ENCODE data around the gene COLQ.
"Not testable (repeated sequence)": the region's sequence is repeated elsewhere in the genome, so short reads cannot be mapped to it uniquely, and the experiment has no call there.

COLQ gene

DNA sequence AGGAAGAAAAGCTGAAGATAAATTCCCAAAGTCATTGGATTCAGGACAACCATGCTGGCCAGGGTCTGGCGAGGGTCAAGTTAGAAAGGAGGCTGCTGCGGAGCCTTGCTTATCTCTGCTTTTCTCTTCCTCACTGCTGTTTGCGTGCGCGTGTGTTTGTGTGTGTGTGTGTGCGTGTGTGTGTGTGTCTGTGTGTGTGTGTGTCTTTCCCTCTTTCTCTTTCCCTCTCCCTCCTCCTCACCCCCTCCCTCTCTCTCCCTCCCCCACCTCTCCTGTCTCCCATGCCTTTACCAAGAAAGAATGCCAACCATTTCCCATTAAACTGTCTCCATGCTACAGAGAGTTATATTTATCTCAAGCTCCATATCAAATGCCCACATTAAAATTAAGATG, at the start of gene COLQ:
COLQ (minus strand) TSS at position 134 of the 393 bp plus-strand sequence; CDS start at position 53, 81 bp downstream.
- no peak for DNase-seq

DNA sequence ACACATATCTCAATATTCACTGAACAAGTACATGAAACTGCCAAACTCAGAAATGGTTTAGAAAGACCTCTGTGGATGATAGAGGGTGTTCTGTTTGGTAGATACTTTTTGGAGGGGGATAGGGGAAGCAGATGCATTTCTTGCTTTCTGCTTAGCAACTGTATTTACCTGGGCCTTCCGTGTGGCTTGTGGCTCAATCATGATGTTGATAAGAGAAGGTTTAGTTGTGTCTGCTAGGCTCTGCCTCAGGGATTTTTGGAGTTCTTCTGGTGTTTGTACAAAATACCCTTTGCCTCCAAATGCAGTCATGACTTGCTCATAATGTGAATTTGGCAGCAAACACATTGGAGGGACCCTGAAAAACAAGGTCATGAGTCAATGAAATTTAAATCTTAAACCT, 41.7 kb upstream of the COLQ start:
- DNase-seq: no peak

DNA sequence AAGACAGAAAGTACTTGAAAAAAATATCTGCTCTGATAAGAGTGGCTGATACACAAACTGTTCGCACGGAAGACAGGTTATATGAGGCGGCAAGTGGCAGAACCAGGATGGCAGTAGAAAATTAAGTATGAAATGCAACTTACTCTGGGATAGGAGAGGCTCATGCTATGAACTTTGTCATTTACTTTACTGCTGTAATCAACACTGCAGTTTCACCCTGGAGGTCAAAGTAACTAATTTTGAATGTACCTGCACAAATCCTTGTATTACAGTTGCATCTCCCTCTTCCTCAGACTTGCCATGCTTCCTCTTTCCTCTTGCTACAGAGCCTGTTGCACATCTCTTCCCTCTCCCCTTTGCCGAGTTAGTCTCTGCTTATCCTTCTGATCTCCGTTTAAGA, 41.1 kb upstream of the COLQ start:
- DNase-seq: no peak

DNA sequence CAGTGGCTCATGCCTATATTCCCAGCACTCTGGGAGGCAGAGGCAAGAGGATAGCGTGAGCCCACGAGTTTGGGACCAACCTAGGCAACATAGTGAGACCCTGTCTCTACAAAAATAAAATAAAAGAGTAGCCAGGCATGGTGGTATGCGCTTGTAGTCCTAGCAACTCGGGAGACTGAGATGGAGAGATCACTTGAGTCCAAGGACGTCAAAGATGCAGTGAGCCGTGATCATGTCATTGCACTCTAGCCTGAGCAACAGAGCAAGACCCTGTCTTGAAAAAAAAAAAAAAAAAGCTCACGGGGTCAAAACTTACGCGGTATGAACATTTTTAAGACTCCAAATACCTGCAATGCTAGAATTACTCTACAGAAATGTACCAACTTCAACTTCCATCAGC, 37.1 kb upstream of the COLQ start:
- no peak for DNase-seq

DNA sequence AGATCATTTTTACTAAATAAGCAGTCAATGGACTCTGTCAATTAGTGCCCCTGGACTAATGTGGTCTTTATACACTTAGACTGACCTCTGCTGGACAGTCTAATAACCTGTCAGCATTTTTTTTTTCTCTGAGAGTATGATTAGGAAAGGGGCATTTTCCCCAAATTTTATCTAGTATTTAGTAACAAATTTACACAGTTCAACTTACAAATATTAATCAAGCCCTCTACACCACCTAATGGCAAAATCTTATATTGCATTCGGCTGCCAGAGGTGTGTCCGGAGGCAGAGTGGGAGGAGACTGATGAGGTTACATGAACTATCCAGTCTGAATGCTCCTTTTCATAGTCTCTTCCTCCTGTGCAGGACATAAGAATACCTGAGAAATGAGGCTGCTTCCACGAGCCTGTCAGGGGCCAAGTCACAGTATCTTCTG, 36.0 kb upstream of the COLQ start:
- peak; percentile 10 for DNase-seq

DNA sequence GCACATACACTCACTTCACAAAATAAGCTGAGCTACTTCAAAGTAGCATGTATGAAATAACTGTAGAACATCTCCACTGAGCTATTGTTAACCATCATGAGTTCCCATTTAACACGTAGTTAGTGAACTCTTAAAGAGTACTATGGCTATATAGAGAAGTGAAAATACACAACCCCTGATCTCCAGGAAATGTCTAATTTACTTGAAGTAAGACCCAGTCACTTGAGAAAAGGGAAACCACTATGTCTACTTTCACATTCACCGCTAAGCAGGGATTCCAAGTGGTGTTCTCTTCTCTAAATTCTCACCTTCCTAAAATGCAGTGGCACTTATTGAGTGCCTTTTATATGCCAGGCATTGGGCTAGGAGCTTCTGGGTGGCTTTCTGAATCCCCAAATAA, 35.0 kb upstream of the COLQ start:
- DNase-seq: no peak

DNA sequence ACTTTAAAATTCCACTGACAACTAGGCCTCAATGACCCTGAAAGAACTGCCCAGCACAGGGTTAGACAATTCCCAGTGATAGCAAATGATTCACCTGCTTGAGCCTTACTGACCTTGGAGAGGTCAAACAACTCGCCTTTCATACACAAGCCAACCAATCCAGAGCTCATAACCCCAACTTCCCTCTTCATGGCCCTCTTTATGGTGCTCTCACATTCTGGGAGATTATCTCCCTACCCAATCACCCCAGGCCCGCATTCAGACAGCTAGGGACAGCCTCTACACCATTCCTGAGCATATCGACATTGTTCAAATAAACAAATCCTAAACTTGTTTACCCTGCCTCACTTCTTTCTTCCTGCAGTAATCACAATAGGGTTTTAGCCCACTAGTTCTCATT, 32.2 kb upstream of the COLQ start:
- no peak for DNase-seq

DNA sequence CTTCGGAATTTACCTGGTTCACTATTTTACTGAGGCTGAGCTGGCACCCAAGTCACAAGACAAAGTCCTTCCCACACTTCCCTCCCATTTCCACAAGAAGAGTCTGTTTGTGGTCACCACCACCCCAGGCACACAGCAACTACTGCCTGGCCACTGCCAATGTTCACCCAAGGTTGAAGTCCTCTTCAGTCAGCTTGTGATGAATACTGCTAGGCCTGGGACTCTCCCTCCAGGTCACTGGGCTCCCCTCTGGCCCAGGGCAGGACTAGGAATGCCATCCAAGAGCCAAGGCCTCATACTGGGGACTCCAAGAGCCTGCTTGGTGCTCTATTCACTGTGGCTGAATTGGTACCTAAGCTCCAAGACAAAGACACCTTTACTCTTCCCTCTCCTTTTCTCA, 30.4 kb upstream of the COLQ start:
- DNase-seq: no peak

DNA sequence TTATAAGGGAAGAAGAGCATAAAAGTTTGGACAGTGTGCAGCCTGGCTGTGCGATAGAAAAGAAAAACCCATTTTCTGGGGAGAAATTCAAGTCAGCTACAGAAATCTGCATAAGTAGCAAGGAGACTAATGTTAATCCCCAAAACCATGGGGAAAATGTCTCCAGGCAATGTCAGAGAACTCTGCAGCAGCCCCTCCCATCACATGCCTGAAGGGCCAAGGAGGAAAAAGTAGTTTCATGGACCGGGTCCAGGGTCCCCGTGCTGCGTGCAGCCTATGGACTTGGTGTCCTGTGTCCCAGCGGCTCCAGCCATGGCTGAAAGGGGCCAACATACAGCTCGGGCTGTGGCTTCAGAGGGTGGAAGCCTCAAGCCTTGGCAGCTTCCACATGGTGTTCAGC, 28.3 kb upstream of the COLQ start:
- no peak for DNase-seq

DNA sequence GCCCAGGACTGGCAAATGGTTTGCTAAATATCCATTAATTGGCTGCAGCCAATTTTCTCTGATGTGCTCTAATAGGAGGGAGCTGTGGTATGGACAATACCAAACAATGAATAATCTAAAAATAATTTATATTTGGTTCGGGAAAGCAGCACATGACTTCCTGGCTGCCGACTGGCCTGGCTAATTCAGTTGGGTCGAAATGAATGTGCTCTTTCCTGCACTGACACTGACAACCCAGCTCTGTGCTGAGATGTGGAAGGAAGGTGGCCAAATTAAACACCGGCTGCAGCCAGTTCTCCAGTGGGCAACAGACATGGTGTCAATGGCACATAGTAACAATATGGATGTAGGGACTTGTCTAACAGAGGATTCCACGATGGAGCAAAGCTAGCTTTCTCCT, 21.1 kb upstream of the COLQ start:
- DNase-seq: no peak

DNA sequence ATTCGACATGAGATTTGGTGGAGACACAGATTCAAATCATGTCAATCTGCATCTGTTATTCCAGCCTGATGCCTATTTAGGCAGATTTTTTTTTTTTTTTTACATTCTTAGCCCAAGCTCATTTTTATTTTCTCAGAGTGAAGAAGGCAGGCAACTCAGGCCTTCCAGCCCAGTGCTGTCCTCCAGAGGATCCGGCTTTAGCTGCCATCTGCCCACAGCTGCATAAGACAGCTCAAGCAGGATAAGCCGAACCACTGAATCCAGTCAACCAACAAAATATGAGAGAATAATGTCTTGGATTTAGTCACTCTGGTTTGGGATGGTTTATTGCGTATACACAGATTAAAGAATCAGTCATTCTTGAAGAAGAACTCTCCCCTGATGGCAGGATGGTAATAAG, 19.9 kb upstream of the COLQ start:
- DNase-seq: no peak

DNA sequence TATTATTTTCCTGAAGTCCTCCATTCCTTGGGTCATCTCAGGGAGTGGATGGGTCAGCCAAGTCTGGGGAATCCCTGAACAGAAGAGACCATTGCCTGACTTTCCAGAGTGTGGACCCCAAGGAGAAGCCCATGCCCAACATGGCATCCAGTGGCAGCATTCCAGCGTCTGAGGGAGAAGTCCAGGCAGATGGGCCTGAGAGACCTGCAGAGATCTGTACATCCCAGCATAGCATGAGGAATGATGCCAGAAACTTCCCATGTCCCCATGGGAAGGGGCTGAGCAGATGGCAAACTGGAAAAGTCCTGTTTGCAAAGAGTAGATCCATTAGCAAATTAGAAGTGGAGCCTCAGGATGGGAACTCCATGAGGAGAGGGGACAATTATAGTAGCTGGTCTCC, 17.6 kb upstream of the COLQ start:
- no peak for DNase-seq

DNA sequence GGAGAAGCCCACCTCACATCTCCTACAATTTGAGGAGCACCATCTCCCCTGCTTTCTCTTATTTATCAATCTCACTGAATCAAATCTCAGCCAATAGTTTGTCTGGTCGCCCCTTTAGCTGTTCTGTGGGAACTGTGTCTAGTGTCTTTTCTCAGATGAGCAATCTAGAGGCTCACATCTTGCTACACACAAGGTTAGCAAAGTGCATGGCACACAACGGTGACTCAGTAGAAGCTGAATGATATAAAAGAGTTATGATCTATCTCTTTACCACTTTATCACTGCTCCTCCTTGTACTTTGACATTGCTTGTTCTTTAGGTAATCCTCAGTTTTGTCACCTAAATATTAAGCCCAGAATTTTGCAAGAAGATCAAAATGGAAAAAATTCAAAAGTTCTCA, 16.8 kb upstream of the COLQ start:
- DNase-seq: no peak

DNA sequence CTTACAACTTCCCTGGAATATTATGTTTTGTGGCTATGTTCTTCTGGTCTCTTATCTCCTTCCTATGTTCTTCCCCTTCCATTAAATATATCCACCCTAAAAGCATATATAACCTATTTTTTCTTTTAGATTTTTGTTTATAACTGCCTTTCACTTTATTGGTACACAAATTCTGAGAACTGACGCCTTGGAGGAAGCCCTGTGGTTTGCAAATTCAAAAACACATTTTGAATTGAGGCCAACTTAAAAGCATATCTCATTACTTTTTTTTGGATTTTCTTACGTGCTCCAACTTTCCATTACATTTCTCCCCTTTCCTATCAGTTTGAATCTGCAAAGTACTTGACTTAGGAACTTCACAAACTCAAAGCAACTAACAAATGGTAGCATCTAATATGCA, 15.3 kb upstream of the COLQ start:
- no peak for DNase-seq

DNA sequence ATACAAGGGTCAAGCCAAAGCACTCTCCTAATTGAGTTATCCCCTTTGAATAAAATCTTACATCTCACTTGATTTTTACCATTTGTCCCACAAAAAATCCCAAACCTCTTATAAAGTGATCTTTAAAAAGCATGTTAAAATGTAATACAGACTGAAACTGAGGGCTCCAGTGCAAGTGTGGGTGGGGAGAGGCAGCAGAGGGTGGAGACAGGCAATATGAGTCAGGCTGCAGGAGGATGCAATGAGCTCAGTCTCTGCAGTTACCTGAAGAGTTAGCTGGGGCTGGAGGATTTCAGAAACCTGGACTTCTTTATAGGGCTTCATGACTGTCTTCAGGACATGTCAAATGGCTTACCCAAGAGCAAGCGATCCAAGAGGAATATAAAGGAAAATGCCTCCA, 14.2 kb upstream of the COLQ start:
- DNase-seq: no peak

DNA sequence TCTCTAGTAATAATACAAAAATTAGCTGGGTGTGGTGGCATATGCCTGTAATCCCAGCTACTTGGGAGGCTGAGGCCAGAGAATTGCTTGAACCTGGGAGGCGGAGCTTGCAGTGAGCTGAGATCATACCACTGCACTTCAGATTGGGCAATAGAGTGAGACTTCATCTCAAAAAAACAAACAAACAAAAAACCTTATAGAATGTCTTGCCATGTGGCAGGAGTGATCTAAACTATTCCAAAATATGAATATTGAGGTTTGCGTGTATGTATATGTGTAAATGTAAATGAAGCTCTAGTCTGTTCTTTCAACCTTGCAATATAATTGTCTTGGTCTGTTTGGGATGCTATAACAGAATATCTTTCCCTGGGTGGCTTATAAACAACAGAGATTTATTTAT, 11.1 kb upstream of the COLQ start:
- not testable (repeated sequence) for DNase-seq

DNA sequence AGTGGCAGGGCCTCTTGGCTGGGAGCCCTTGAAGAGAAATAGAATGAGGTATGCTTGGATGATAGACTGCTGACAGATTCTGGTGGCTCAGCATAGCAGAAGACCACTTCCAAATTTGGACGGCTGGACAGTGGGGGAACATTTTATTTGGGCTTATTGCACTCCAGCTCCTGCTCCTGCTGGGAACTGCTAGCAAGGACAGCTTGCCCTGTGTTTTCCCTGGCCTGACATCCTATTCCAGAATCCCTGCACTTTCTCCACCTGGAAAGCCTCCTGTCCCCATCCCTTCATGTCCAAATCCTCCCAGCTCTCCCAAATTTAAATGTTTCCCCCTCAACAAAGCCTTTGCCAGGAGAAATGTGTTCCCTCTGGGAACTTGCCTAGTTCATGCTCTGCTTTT, 9.8 kb upstream of the COLQ start:
- no peak for DNase-seq

DNA sequence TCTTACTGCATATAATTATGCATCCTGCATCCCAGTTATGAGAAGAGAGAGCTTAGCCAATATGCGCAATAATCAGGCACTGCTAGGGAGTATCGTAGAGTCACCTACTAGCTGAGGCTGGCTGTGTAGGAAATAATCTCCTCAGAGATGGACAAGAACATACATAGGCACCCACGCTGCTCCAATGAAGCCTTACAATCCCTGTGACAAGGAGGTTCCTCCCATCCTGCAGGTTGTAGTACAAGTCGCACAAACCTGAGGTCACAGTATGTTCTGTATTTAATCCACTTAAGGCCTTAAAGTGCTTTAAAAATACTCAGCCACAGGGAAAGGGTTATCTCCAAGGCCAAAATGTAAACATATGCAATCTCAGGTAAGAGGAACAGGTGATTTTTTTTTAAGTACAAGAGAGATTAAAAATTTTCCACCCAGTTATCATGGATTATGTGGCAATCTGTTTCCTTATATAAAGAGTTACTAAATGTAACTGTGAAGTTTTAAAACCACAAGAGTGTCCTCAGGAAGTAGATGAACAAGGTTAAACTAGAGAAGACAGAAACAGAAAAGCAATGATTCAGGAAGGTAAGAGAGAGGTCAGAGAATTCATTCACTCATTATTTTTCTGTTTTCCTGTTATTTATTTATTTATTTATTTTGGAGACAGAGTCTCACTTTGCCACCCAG, 7.5 kb upstream of the COLQ start:
- no peak for DNase-seq

DNA sequence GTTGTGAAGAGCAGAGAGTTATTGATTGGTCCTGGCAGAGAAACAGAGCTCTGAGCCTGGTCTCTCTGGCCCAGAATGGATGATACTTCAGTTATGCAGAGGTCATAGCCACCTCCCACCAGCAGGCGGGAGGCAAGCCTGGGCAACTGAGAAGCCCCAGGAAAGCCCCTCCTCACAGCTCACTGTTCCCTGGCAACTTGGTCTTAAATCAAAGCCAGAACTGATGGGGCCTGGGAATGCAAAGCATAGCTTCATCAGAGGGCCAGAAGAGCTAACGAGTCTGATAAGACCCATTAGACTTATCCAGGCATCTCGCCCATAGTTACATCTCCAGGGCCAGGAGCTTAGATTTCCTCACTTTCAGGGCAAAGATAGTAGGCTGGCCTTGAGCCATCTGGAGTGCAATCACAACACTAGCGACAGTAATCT, 5.5 kb upstream of the COLQ start:
- no peak for DNase-seq

DNA sequence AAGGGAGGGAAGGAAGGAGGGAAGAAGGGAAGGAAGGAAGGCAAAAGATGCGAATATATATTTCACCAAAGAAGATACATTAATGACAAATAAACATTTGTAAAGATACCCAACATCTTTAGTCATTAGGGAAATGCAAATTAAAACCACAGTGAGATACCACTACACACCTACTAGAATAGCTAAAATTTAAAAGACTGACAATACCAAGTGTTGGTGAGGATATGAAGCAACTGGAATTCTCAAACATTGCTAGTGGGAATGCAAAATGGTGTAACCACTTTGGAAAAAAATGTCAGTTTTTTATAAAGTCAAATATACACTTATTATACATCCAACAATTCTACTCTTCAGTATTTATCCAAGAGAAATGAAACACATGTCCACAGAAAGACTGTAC, 4.3 kb upstream of the COLQ start:
- no peak for DNase-seq

DNA sequence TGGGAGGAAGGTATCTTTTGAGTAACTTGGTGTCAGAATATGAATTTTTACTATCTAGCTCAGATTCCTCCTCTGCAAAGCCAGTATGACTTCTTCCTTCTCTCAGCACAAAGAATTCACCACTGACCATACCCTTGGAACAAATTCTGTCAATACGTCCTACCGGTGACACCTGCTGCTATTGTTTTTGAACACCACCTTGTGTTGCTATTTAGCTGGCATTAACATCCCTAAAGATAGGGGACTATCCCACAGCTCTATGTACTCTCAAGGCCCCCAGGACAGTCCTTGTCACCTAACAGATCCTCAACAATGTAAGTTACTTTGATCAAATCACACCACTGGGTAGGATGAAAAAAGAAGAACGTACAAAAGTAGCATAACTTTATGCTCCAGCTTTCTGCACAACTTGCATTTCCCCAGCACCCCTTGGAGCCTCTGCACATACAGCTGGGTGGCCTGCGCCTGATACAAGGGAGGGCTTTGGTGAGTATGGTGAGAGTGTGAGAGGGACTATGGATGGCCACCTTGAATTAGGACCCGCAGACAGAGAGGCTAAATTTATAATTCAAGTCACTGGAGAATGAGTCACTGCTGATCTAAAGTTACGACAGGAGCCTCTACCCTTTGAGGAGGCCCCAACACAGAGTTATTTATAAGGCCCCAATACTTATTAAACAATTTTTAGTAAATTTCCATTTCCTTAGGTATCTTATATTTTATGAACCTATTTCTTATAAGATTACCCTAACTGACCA, 2.3 kb upstream of the COLQ start:
- no peak for DNase-seq

DNA sequence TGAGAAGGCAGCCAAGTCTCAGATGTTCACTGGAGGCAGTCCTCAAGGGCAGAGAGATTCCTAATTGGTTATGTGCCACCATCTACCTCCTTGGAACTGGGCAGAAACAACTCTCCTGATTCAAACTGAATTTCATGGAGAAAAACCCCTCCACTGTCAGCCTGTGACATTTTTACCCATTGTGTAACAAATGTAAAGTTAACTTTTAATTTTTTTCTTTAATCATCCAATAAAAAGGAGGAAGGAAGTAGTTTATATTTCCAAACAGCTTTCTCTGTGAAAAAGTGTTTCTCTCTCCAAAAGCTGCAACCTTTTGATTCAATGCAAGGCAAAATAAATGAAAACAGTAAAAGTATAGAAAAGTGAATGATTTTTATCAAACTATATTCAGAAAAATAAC, 510 bp upstream of the COLQ start:
- no peak for DNase-seq

DNA sequence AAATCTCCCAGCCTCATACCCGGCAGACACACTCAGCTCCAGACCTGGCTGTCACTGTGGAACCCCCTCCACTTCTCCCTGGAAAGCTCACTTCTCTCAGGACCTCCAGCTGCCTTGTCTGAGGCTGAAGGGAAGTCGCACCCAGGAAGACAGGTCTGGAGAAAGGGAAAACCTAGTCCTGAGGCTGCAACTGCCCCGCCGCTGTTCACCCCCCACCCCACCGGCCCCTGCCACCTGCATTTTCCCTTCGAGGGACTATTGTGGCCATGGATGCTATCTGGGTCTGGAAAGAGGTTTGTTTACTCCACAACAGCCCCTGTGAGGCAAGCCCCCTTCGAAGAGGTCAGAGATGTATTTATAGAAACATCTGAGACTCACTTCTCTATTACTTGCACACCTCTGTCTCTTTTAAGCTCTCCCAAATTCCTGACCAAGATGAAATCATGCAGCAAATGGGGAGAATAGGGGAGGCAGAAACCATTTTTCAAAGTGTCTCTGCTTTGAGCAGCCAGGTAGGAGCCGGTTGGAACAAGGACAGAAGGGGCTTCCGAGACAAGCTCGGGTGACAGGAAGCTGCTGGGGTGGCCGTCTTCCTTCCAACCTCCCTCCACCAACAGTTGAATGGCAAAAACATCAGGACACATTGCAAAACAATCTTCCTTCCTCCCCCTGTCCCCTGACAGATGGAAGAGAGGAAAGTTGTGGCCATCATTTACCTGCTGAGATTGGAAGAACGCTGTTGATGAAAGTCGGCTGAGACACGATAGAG, 518 bp downstream of the COLQ start:
- no peak for DNase-seq

DNA sequence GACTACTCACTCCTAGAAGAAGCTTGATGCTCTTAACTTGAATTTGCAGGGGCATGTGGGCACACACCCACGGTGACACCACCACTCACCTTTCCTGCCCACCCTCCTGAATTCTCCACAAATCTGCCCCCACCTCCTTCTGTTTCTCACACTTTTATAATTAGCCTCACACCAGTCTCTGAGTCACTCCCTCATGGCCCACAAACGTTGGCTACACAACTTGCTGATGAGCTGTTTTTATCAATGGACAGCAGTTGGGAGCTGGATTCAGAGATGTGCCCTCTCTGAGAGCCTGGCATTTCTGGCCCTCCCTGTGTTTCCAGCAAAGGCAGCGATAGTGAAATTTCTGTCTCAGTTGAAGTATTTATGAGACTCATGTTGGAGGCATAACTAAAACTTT, 1.3 kb downstream of the COLQ start:
- DNase-seq: no peak

All from DMS153 (cell line).